ACHN (cell line): Measurements from ENCODE around the gene SCGN.
"Not testable (repeated sequence)": the region's sequence is repeated elsewhere in the genome, so short reads cannot be mapped to it uniquely, and the experiment has no call there.

Experiments
- DNase-seq: peaks from one replicate; pipeline ENCODE4 v3.0.0-alpha.2; 2015
- in situ Hi-C: cut with HindIII; loops from 2 replicates; pipeline ENCODE4 v1.10.0; 2017; ENCODE audit warnings: low sequenced_read_pairs, low pct_ligation_motif_present, low pct_unique_long_range_greater_than_20kb

SCGN gene

DNA sequence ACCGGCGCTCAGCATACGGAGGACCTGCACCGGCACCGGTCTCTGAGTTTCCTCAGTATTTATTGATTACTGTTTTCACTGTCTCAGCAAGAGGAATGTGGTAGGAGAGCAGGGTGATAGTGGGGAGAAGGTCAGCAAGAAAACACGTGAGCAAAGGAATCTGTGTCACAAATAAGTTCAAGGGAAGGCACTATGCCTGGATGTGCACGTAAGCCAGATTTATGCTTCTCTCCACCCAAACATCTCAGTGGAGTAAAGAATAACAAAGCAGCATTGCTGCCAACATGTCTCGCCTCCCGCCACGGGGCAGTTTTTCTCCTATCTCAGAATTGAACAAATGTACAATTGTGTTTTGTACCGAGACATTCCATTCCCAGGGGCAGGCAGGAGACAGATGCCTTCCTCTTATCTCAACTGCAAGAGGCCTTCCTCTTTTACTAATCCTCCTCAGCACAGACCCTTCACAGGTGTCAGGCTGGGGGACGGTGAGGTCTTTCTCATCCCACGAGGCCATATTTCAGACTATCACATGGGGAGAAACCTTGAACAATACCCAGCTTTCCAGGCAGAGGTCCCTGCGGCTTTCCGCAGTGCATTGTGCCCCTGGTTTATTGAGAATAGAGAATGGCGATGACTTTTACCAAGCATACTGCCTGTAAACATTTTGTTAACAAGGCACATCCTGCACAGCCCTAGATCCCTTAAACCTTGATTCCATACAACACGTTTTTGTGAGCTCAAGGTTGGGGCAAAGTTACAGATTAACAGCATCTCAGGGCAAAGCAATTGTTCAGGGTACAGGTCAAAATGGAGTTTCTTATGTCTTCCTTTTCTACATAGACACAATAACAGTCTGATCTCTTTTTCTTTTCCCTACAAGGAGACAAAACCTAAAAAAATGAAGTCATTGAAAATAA lies 96.8 kb downstream of the SCGN start:
- DNase-seq, in situ Hi-C loops: not testable (repeated sequence)

DNA sequence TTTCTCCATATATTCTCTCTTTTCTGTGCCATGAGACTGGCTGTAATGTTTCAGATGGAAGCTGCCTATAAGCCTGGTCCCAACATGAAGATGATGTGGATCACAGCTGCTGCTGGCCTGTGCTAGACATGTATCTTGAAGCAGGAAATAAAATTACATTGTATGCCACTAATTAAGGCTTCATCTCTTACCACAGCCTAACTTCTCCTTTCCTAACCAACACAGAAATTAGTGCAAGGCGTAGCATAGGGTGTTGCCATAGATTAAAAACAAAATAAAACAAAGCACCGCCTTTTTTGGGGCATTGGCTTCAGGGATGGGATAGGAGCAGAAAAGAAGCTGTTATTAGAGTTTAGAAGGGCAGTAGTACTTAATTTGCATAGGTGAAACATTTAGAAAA lies 97.8 kb downstream of the SCGN start:
- in situ Hi-C loops, result no loop called here
- DNase-seq, result no peak

DNA sequence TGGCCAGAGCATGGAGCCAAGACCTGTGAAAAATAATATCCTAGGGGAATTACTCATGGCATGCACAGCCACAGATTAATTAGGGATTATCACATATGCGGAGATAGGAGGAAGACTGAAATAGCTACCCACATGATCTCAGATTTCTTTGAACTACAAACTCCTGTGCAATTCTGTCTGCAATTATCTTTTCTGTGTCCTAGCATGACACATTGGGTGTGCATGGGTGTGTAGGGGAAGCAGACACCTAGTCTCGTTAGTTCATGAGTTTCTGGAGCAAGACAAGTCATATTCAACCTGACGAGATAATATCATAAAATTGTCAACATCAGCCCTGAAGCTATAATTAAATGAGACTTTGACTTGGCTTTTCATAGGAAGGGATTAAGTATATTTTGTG lies 98.9 kb downstream of the SCGN start:
- no peak for DNase-seq
- in situ Hi-C loops, result no loop called here
